GM04504 (cell line): ENCODE results near the gene DNAH10.

ENCODE experiments used
- DNase-seq: peaks from one replicate; pipeline ENCODE4 v3.0.0-alpha.2; 2012; ENCODE audit warnings: low read depth

DNAH10 gene

DNA sequence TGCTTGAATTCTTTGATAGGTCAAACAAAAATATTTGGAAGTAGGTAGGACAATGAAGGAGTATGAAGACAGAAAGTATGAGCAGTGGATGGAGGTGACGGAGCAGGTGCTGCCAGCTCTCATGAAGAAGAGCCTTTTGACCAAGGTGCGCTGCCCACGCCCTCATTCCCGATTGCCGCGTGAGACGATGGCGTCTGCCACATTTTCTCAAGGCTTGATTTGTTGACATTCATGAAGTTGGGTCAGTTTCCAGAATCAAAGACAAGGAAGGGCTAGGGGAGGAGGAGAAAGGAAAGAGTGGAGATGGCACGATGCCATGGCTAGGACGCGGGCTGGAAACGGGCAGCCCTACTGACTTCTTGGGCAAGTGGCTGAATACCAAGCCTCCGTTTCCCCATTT, 37.1 kb downstream of the DNAH10 start:
- DNase-seq: no peak

DNA sequence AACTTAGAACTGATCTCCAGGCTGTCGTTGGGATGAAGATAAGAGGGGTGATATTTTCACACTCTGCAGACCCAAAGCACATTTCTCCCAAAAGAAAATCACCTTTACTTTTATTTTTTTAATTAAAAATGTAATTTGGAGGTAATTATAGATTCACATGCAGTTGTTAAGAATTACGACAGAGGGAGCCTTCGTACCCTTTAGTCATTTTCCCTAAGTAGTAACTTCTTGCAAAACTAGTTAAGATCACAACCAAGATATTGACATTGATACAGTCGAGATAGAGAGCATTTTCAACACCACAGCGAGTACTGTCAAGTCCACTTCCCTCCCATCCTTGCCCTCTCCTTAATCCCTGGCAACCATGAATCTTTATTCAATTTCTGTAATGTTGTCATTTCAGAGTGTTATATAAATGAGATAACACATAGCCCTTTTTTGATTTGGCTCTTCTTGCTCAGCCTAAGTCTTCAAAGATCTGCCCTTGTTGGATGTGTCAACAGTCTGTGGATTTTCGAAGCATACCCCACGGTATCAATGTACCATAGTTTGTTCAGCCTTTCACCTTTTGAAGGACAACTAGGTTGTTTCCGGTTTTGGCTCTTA, 39.6 kb downstream of the DNAH10 start:
- no peak for DNase-seq

DNA sequence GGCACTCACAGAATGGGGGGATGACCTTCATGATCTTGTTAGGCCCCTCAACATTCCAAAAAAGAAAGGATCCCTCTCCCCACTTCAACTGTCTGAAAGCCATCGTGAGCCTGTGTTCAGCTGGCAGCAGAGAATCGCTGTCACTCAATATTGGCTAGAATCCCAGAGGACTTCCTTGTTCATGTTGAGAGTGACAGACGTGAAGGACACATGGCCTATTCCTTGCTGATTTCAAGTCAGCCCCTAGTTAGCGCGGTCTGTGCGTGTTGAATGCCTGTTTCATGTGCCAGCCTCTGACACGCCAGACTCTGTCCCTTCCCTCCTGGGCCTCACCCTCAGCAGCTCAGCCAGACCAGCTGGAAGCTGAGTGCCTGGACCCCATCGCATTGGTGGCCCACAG, 43.1 kb downstream of the DNAH10 start:
- DNase-seq: no peak

DNA sequence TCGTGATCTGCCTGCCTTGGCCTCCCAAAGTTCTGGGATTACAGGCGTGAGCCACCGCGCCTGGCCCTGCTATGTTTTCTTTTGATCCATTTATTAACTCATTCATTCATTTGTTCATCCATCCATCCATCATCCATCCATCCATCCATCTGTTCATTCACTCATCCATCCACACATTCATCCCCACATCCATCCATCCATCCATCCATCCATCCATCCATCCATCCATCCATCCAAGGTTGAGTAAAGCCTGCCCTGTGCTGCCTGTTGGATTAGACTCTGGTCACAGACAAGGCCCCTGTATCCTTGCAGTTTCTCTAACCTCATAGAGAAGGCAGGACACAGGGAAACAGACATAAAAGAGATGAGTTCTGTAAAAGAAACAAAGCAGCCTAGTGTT, 44.9 kb downstream of the DNAH10 start:
- no peak for DNase-seq

DNA sequence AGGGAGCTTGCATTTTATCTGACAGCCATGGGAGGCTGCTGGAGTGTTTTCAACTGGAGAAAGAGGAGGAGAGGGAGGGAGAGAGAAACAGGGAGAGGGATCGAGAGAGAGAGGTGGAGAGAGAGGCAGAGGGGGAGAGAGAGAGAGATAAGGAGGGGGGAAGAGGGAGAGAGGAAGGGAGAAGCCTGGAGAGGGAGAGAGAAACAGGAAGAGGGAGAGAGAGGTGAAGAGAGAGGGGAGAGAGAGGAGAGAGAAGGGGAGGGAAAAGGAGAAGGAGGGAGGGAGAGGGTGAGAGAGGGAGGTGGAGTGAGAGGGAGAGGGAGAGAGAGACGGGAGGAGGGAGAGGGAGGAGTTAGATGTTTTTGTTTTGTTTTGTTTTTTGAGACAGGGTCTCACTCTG, 45.6 kb downstream of the DNAH10 start:
- no peak for DNase-seq

DNA sequence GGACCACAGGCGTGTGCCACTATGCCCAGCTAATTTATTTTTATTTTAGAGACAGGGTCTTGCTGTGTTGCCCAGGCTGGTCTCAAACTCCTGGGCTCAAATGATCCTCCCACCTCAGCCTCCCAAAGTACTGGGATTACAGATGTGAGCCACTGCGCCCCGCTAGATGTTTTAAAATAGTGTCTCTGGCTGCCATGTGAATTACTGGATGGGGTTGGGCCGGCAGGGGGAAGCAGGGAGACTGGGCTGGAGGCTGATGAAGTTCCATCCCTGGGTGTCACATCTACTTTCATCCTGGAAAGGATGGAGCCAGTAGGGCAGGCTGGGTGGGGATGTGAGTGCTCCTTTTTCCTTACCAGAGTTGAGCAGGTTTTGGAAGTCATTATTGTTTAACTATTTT, 46.1 kb downstream of the DNAH10 start:
- DNase-seq: peak; percentile 9

DNA sequence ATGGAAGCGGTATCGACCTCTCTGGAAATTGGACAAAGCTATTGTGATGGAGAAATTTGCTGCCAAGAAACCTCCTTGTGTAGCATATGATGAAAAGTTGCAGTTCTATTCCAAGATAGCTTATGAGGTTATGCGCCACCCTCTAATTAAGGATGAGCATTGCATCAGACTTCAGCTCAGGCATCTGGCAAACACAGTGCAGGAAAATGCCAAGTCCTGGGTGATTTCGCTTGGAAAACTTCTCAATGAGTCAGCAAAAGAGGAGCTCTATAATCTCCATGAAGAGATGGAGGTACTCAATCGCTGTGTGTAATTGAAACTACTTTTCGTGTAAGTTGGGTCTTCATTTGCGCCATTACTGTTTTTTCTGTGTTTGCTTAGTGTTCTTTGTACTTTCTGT, 51.2 kb downstream of the DNAH10 start:
- peak; percentile 65 for DNase-seq

DNA sequence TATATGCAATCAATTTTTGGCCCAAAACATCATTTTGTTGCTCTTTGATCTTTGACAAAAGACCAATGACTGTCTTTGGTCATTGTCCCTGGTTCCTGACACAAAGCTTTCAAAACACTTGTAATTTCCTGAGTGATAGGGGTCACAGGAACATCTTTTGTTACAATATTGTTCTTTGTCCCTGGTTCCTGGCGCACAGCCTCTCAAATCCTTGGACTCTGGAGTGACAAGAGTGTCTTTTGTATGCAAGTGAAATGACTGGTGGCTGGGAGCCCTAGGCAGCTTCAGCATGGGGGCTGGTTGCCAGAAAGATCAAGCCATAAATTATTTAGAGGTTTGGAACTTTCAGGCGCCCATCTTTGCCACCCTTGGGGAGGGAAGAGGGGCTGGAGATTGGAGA, 53.9 kb downstream of the DNAH10 start:
- DNase-seq: no peak

DNA sequence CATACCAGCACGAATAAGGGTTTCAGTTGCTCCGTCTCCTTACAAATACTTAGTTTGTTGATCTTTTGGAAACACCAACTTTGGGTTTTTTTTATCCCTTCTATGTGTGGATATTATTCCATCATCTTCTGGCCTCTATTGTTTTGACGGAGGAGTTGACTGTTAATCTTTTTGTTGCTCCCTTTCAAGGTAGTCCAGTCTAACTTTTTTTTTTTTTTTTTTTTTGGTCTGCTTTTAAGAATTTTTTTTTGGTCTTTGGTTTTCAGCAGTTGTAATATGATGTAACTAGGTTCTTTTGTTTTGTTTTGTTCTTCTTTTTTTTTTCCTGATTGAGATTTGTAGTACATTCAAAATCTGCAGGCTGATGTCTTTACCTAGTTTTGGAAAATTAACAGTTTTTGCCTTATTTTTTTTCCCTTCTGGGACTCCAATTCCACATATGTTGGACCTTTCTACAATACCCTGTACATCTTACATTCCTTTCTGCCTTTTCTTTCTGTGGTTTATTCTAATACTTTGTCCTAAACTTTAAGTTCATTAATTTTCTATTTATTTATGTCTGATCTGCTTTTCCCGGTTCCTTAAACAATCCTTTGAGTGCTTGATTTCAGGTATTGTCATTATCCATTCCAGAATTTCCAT, 54.9 kb downstream of the DNAH10 start:
- no peak for DNase-seq

DNA sequence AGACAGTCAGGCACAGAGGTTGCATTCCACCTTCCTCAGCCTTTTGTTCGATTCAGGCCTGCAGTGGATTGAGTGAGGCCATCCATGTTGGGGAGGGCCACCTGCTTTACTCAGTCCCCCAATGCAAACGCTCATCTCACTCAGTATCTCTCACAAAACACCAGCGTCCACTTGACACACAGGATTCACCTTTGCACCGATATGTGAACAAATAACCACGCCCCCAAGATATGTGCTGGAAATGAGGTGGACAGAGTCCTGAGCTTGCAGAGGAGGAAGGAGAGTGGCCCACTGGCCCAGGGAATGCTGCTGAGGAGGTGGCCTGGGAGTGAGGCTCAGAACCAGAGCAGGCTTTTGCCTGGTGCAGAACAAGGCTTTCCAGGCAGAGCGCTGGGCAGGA, 60.7 kb downstream of the DNAH10 start:
- DNase-seq: no peak

DNA sequence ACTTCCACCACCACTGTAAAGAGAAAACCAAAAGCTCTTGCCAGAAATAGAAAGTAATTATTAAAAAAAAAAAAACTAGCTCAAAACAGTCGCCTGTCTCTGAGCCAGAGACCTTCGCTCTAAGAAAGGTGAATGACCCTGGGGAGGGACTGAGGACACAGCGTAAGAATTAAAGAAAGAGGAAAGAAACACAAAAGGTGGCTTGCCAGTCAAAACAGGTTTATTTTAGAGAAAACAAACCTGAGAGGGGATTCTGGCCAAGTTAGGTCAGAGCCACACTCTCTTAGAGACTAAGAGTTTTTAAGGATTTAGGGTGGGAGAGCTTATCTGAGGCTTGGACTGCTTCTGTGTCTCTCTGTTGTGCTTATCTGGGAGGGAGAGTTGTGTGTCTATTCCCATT, 66.0 kb downstream of the DNAH10 start:
- DNase-seq: no peak

DNA sequence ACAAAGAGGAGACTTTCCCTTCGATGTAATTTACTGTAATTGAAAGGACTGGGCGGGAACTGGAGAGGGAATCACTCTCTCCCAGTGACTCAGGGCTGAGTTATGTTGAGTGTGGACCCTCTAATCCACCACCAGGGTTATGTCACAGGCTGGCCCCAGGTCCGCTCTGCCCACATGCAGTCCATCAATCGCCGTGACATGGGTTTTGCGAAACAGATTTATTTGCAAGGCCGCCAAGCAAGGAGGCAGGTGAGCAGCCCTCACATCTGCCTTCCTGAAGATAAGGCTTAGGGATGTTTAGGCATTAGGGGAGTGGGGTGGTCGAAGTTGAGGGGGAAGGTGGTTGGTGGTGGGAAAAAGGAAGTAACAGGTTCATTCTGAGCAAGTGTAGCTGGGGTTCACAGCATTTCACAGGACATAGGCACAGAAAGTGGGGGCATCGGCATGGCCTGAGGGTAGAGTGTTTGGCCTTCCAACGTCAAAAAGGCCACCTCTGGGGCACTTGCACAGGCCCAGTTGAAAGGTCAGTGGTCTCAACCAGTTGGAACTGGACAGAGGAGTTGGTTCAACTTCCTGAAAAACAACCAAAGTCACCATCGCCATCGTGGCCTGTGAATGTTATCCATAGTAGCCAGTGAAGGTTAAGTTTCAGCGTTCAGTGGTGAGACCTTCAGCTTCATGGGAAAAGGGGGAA, 66.9 kb downstream of the DNAH10 start:
- no peak for DNase-seq

DNA sequence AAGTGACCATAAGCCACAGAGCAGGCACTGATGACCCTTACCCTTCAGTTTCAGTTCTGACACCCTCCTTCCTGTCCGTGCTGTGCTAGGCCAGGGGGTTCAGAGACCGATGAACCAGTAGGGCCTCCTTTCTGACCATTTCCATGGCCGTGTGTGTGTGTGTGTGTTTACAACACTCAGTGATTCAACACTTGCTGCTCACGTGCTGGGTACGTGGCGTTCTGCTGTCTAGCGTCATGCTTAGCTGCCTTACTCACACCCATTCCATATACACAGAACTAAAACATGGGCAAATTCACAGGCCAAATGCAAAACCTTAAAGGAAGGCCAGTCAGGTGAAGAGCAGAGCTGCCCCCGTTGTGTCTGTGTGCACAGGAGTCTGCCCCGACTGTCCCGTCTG, 67.5 kb downstream of the DNAH10 start:
- no peak for DNase-seq

DNA sequence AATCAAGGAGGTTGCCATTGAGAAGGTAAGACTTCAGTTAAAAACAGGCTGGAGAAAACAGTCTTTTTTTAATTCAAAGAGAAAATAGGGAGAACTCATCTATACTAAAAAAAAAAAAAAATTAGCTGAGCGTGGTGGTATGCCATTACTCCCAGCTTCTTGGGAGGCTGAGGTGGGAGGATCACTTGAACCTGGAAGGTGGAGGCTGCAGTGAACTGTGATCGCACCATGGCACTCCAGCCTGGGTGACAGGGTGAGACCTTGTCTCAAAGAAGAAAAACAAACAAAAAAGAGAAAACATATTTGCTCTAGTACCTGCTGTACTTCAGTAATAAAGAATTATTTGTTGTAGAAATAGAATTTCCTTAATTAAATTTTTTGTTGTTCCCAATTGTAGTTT, 68.6 kb downstream of the DNAH10 start:
- no peak for DNase-seq

DNA sequence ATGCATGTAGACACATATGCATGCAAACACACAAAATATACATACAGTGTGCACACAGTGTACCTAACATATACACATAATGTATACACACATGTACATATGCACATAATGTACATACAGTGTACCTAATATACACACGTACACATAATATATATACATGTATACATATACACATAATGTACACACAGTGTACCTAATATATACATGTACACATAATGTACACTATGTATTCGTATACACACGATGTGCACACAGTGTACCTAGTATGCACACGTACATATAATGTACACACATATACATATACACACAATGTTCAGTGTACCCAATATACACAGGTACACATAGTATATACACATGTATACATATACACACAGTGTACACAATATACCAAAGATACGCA, 70.0 kb downstream of the DNAH10 start:
- DNase-seq: no peak

DNA sequence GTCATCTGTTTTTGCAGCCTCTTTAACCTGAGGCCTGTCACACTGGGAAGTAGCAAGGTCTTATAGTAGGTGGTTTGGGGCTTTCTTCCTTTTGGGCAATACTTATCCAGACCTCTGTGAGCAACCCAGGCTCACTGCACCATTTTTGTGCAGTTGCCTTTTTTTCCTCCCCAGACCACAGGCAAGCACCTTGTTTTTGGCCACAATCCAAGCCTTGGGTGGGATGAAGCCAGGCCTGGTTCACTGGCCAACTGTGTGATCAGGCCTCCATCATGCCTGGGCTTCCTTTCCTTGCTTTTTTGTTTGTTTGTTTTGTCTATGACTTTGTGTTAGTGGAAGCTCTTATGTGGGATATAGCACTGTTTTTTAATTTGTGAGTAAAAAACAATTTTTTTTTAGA, 71.7 kb downstream of the DNAH10 start:
- DNase-seq: no peak

DNA sequence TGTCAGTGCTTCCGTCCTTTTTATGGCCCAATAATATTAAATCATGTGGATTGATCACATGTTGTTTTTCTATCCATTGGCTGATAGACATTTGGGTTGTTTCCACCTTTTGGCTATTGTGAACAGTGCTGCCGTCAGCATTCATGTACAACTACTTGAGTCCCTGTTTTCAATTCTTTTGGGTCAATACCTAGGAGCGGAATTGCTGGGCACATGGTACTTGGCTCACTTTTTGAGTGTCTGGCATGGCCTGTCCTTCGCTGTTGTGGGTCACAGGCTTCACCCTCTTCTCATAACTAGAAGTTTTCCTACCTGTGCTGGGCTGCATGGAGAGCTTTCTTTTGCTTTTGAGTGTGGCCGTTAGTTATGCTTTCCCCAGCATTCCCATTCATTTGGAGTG, 72.7 kb downstream of the DNAH10 start:
- no peak for DNase-seq

DNA sequence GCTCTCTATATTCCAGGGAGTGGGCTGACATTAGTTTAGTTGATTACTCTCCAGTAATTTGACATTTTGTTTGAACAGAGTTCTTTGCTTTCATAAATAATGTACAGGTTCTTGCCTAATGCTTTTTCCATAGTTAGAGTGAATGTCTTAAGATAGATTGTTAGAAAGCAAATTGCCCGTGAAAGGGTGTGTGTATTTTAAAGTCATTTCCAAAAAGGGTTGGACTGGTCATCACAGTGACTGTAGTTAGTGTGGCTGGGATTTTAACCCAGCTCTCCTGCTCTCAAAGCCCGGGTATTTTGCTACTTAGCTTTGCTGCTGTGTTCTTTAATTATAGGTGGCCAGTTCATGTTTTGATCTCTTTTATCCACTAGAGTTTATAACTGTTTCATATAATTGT, 74.2 kb downstream of the DNAH10 start:
- no peak for DNase-seq

DNA sequence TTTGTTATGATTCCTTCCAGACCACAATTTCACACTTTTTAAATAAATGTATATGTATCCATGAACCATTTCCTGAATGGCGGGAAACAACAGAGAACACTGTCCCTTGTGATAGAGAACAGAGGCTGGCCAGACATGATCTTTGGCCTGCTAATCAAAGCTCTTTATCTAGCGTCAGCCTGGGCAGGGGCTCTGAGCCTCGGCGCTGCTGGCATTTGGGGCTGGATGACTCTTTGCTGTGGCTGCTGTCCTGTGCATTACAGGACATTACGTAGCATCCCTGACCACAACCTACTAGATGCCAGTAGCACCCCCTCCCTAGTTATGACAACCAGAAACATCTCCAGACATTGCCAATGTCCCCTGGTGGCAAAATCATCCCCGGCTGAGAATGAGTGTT, 77.7 kb downstream of the DNAH10 start:
- no peak for DNase-seq

DNA sequence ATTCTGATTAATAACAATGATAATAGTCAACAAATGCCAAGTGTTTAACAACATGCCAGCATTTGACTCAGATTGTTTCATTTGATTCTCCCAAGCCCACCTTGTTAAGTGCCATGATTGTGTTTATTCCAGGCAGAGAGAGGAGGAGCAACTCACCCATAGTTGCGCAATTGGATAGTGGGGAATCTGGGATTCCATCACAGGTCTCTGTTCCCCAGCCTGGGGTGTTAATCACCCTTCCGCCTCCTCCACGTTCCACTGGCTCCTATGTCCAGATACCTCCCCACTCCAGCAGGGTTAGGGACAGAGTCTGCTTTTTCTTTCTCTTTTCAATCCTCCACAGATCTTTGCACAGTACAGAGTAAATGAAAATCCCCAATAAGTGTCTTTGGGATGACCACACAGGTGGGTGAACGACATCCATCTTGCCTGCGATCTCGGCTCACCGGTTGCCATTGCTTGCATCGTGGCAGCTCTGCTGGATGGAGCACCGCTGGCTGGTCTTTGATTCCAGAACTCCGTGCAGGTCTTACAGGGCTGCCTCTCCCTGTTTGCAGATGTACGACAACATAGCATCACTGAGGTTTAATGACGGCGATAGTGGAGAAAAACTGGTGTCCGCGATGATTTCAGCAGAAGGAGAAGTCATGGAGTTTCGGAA, 78.8 kb downstream of the DNAH10 start:
- no peak for DNase-seq

DNA sequence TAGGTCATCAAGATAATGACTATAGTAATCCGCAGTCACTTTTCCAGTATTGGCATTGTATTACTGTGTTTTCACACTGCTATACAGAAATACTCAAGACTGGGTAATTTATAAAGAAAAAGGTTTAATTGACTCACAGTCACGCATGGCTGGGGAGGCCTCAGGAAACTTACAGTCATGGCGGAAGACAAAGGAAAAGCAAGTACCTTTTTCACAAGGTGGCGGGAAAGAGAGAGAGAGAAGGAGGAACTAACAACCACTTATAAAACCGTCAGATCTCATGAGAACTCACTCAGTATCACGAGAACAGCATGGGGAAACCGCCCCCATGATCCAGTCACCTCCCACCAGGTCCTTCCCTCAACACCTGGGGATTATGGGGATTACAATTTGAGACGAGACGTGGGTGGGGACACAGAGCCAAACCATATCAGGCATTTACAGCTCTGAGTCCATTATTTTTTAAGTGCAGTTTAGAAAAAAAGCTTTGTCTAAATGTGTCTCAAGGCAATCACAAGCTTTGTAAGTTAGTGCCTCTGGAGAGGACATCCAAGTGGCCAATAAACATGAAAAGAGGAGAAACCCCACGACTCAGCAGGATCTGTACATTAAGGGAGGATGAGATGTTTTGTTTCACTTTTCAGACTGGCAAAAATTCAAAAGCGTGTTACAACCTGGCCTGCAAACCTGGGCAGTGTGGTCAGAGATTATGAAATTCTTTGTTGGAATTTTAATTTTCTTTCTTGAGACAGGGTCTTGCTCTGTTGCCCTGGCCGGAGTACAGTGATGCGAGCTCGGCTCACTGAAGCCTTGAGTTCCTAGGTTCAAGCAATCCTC, 82.0 kb downstream of the DNAH10 start:
- DNase-seq: no peak

DNA sequence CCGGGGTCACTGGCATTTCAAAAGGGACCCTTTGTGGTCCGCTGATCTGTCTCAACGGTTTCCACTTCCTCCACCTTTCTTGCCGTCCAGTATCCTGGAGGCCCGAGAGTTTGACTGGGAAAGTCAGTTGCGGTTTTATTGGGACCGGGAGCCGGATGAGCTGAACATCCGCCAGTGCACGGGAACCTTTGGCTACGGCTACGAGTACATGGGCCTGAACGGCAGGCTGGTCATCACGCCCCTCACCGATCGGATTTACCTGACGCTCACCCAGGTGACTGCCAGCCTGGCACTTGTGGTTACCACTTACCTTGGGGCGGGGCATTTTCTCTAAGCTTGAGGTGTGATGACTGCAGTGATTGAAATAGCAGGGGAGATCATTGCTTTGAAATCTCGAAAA, 83.8 kb downstream of the DNAH10 start:
- DNase-seq: no peak
